IMR-90 (cell line): ENCODE results near the gene FBXL14.

ENCODE experiments used
- MAFK ChIP-seq: IDR thresholded peaks from 2 replicates; pipeline ENCODE4 v1.6.1; 2012; ENCODE audit warnings: low read depth, low read length, improper control_type of control experiment
- POLR2A ChIP-seq: IDR thresholded peaks from 2 replicates; pipeline ENCODE4 v1.6.1; 2012; ENCODE audit warnings: mild to moderate bottlenecking, low read depth, low read length

- TF ChIP-seq POLR2A (no peak), MAFK (no peak)
Measured at GRCh38 chr12:1614360-1614759, 20.0 kb upstream of the FBXL14 start.
